Thyroid gland (tissue), 4 donors: ENCODE data around the gene ZNF791. TPM values are rescaled to one million over a fixed set of nuclear protein-coding genes. Genes with fewer than 3 reads are reported as not detected.
"Not testable (repeated sequence)": the region's sequence is repeated elsewhere in the genome, so short reads cannot be mapped to it uniquely, and the experiment has no call there.

Experiments used
- DNase-seq, 2 donors: peaks; one replicate each; pipeline ENCODE4 v3.0.0-alpha.2; 2019
- H3K27ac ChIP-seq, 3 donors: fragments of 200-600 bp; sonication (generic); 1 replicate in 2 of 3; 2 replicates in 1 of 3; pipeline ENCODE4 v1.5.1; 2016 to 2019; ENCODE audit warnings: mild to moderate bottlenecking in 1 of 3, moderate library complexity in 1 of 3
- H3K27me3 ChIP-seq: fragments of 200-600 bp; sonication (generic); one replicate; pipeline ENCODE4 v1.5.1; 2019
- H3K36me3 ChIP-seq, 2 donors: fragments of 200-600 bp; sonication (generic); one replicate each; pipeline ENCODE4 v1.5.1; 2016 to 2019
- H3K4me1 ChIP-seq, 2 donors: fragments of 200-600 bp; sonication (generic); one replicate each; pipeline ENCODE4 v1.5.1; 2017 to 2019
- H3K4me3 ChIP-seq, 3 donors: fragments of 200-600 bp; sonication (generic); replicated peaks in 1 of 3; 1 replicate in 2 of 3; 2 replicates in 1 of 3; pipeline ENCODE4 v1.5.1; 2016; ENCODE audit warnings: mild to moderate bottlenecking in 1 of 3
- H3K9me3 ChIP-seq: fragments of 200-600 bp; sonication (generic); one replicate; pipeline ENCODE4 v1.5.1; 2017
- POLR2A ChIP-seq, 2 donors: fragments of 450-650 bp; IDR thresholded peaks; one replicate each; pipeline ENCODE4 v1.6.1; 2017; ENCODE audit warnings: antibody characterized with exemption in 2 of 2, mild to moderate bottlenecking in 2 of 2, moderate library complexity in 1 of 2
- WGBS, 2 donors: methylation state at CpG; one replicate each; pipeline ENCODE4 v1.1.5; 2017; 5-methylcytosine and 5-hydroxymethylcytosine counted together
- intact Hi-C: fragments of 100-400 bp; cut with DNase I; formaldehyde crosslinking; loops from one replicate; pipeline ENCODE4 v1.15.1; 2023
- total RNA-seq, 4 donors: library from RNA; depleted of rRNA; stranded (reverse); fragments of >200 nt; gene quantifications; one replicate each; pipeline ENCODE4 v1.2.3, GENCODE V29; 2016
- TF ChIP-seq, protein P1 (sequence below), 6 experiments: fragments of 200-600 bp in 3 of 6; fragments of 450-650 bp in 3 of 6; sonication (generic) in 3 of 6; IDR thresholded peaks; one replicate each; pipeline ENCODE4 v1.5.1; 2016 to 2019; ENCODE audit warnings: antibody characterized with exemption in 6 of 6, mild to moderate bottlenecking in 2 of 6, inconsistent platforms in 1 of 6, moderate library complexity in 1 of 6

ZNF791 gene
- total RNA-seq: 10 to 100 TPM; 37.8 to 44.9 (median 39.5) TPM

GRCh38 chr19:12610540-12611360, at the start of gene ZNF791, which contains the start of gene ZNF490:
TSS of gene ZNF791 (plus strand) at chr19:12610920. CDS start at chr19:12611080, 160 bp downstream.
TSS of gene ZNF490 (minus strand) at chr19:12610813. CDS start at chr19:12610680, 133 bp downstream.
- no peaks in the 10 kb centered on the region for H3K9me3 ChIP-seq
- H3K4me3 ChIP-seq: peak within 1 kb of the TSS; percentile 54 to 92 (median 77)
- 0% methylated on average over 7 to 37 of the region's 61 CpGs for WGBS, 2 donors
- H3K27ac ChIP-seq: peak within 1 kb of the TSS; percentile 93 to 98 (median 96)
- peak; percentile 99 for DNase-seq
- peaks cover 4 to 8% of the 10 kb centered on the region in 2 donors for H3K36me3 ChIP-seq
- intact Hi-C loops: no loop called here
- no peaks in the 10 kb centered on the region for H3K27me3 ChIP-seq
- peaks cover 6 to 44% of the 10 kb centered on the region in 2 donors for H3K4me1 ChIP-seq
- TF ChIP-seq, protein P1, sequence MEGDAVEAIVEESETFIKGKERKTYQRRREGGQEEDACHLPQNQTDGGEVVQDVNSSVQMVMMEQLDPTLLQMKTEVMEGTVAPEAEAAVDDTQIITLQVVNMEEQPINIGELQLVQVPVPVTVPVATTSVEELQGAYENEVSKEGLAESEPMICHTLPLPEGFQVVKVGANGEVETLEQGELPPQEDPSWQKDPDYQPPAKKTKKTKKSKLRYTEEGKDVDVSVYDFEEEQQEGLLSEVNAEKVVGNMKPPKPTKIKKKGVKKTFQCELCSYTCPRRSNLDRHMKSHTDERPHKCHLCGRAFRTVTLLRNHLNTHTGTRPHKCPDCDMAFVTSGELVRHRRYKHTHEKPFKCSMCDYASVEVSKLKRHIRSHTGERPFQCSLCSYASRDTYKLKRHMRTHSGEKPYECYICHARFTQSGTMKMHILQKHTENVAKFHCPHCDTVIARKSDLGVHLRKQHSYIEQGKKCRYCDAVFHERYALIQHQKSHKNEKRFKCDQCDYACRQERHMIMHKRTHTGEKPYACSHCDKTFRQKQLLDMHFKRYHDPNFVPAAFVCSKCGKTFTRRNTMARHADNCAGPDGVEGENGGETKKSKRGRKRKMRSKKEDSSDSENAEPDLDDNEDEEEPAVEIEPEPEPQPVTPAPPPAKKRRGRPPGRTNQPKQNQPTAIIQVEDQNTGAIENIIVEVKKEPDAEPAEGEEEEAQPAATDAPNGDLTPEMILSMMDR (IDR thresholded peaks at IDR 0.05): no peak
- TF ChIP-seq POLR2A (IDR thresholded peaks at IDR 0.05): peak; percentile 32 to 90

DNA sequence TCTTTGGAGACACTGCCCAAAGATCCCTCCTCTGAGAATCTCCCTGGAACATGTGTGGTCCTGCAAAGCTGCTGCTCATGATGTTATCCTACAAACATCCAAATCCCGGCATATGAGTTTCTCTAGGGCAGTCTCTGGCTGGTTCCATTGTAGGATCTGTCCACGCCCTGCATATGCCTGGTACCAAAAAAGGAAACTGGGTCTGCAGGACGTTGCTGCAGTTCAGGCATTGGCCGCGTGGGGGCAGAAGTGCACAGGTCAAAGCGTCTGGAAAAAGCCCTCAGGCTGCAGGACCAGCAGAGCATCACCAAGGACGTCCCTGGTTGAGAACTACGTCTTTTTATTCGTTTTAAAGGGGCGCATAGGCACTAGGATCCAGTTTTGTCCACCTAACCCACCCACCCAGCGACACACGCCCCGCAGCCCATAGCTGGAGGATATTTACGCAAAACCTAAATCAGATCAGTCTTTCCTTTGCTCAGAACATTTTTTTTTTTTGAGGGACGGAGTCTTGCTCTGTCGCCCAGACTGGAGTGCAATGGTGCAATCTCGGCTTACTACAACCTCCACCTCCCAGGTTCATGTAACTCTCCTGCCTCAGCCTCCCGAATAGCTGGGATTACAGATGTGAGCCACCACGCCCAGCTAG, 46.6 kb upstream of the ZNF791 start:
- intact Hi-C loops: loop anchor here (2.0 to 10.0 kb wide), 2 partner anchors 103 to 281 kb away; partner anchors contain the start of genes MAN2B1 and WDR83
- H3K27ac ChIP-seq: no peak overlapping the region

GRCh38 chr19:12566380-12566779, 44.3 kb upstream of the ZNF791 start:
- intact Hi-C loops: loop anchor here (10.0 kb wide), 1 partner anchor 278 kb away; no protein-coding TSS in a partner anchor
- H3K4me3 ChIP-seq, H3K36me3 ChIP-seq, DNase-seq, H3K27me3 ChIP-seq, H3K4me1 ChIP-seq, H3K27ac ChIP-seq, H3K9me3 ChIP-seq: not testable (repeated sequence)
- WGBS, 2 donors: 95 to 97% methylated on average over 5 of the region's 5 CpGs

More for the DNA sequence above, 46.6 kb upstream of the ZNF791 start:
- Histone ChIP-seq H3K4me3 (no peak overlapping the region), H3K27me3 (no peaks in the 10 kb centered on the region), H3K9me3 (no peaks in the 10 kb centered on the region), H3K36me3 (no peaks in the 10 kb centered on the region), H3K4me1 (no peaks in the 10 kb centered on the region)
- DNase-seq: peak; percentile 90 to 92
- TF ChIP-seq POLR2A (IDR thresholded peaks at IDR 0.05): no peak
- TF ChIP-seq, protein P1 (IDR thresholded peaks at IDR 0.05): peak; percentile 85 to 97 (median 96)
- WGBS, 2 donors: 18 to 19% methylated on average over 19 of the region's 19 CpGs

DNA sequence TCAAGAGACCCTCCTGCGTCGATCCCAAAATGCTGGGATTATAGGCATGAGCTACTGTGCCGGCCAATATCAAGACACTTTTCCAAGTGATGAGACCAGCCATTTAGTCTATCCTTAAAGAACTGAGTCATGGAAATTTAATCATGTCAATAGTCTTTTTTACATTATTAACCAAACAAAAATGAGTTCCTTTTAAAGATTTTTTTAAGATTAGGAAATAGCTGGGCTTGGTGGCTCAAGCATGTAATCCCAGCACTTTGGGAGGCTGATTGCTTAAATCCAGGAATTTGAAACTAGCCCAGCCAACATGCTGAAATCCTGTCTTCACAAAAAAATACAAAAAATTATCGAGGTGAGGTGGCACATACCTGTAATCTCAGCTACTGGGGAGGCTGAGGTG, 42.8 kb upstream of the ZNF791 start:
- no peak for DNase-seq
- Histone ChIP-seq H3K36me3 (no peaks in the 10 kb centered on the region), H3K27ac (no peak overlapping the region), H3K4me3 (no peak overlapping the region), H3K27me3 (no peaks in the 10 kb centered on the region), H3K9me3 (no peaks in the 10 kb centered on the region), H3K4me1 (no peaks in the 10 kb centered on the region)
- 83 to 87% methylated on average over 4 of the region's 4 CpGs for WGBS, 2 donors
- intact Hi-C loops: loop anchor here (10.0 kb wide), 1 partner anchor 277 kb away; no protein-coding TSS in a partner anchor
- TF ChIP-seq, protein P1 (IDR thresholded peaks at IDR 0.05): no peak
- no peak for TF ChIP-seq POLR2A (IDR thresholded peaks at IDR 0.05)

GRCh38 chr19:12574036-12574435, 36.7 kb upstream of the ZNF791 start:
- H3K36me3 ChIP-seq: peaks cover 0 to 5% of the 10 kb centered on the region in 2 donors
- H3K9me3 ChIP-seq: no peaks in the 10 kb centered on the region
- no peak overlapping the region for H3K27ac ChIP-seq
- 80 to 82% methylated on average over 7 of the region's 7 CpGs for WGBS, 2 donors
- no peak overlapping the region for H3K4me3 ChIP-seq
- no peak for DNase-seq
- no peaks in the 10 kb centered on the region for H3K27me3 ChIP-seq
- intact Hi-C loops: no loop called here
- no peak for TF ChIP-seq POLR2A (IDR thresholded peaks at IDR 0.05)
- TF ChIP-seq, protein P1 (IDR thresholded peaks at IDR 0.05): no peak
- H3K4me1 ChIP-seq: no peaks in the 10 kb centered on the region
